Stomach (tissue), 4 donors: ENCODE data around the gene CCSAP.

Experiments used
- POLR2AphosphoS5 ChIP-seq, 3 donors: sonication (generic); formaldehyde crosslinking; IDR thresholded peaks; one replicate each; pipeline ENCODE4 v1.6.1; 2016; ENCODE audit warnings: antibody characterized with exemption in 3 of 3
- TF ChIP-seq, protein P1 (sequence below), 7 experiments: fragments of 450-650 bp in 4 of 7; fragments of 200-600 bp in 3 of 7; sonication (generic) in 3 of 7; IDR thresholded peaks; one replicate each; pipeline ENCODE4 v1.5.1; 2016 to 2019; ENCODE audit warnings: antibody characterized with exemption in 7 of 7, control low read depth in 2 of 7, mild to moderate bottlenecking in 1 of 7

DNA sequence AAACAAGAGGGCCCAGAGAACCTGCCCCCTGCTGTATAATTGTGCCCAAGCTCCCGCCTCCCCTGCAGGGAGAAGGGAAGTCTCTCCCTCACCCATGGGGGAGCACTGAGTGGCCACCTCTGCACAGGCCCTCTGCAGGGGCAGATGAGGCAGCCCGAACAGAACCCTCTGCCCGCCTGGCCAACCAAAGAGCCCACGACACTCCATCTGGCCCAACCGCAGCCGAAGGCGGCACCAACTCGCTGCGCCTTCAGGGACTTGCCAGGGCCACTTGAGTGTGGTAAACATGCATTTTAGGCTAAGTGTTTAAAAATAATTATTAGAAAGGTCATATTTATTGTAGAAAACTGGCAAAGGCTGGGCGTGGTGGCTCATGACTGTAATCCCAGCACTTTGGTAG lies 34.6 kb upstream of the CCSAP start:
- TF ChIP-seq, protein P1, sequence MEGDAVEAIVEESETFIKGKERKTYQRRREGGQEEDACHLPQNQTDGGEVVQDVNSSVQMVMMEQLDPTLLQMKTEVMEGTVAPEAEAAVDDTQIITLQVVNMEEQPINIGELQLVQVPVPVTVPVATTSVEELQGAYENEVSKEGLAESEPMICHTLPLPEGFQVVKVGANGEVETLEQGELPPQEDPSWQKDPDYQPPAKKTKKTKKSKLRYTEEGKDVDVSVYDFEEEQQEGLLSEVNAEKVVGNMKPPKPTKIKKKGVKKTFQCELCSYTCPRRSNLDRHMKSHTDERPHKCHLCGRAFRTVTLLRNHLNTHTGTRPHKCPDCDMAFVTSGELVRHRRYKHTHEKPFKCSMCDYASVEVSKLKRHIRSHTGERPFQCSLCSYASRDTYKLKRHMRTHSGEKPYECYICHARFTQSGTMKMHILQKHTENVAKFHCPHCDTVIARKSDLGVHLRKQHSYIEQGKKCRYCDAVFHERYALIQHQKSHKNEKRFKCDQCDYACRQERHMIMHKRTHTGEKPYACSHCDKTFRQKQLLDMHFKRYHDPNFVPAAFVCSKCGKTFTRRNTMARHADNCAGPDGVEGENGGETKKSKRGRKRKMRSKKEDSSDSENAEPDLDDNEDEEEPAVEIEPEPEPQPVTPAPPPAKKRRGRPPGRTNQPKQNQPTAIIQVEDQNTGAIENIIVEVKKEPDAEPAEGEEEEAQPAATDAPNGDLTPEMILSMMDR (IDR thresholded peaks at IDR 0.05), result no peak
- no peak for TF ChIP-seq POLR2AphosphoS5 (IDR thresholded peaks at IDR 0.05)
